Erythroblast (primary cell): ENCODE data around the gene PCYT2.
A peak's percentile ranks its signal among the peaks of the same experiment; 100 is the strongest.

Source experiments
- DNase-seq, 2 experiments: peaks; one replicate each; lab custom pipeline; 2025; lab: John Stamatoyannopoulos, UW
- GATA1 ChIP-seq: IDR thresholded peaks from 2 replicates; pipeline ENCODE4 v1.6.1; 2011; ENCODE audit warnings: low read depth, mild to moderate bottlenecking, control low read depth, low read length, moderate library complexity
- POLR2A ChIP-seq: IDR thresholded peaks from 2 replicates; pipeline ENCODE4 v1.6.1; 2011; ENCODE audit warnings: mild to moderate bottlenecking, low read length

PCYT2 gene

DNA sequence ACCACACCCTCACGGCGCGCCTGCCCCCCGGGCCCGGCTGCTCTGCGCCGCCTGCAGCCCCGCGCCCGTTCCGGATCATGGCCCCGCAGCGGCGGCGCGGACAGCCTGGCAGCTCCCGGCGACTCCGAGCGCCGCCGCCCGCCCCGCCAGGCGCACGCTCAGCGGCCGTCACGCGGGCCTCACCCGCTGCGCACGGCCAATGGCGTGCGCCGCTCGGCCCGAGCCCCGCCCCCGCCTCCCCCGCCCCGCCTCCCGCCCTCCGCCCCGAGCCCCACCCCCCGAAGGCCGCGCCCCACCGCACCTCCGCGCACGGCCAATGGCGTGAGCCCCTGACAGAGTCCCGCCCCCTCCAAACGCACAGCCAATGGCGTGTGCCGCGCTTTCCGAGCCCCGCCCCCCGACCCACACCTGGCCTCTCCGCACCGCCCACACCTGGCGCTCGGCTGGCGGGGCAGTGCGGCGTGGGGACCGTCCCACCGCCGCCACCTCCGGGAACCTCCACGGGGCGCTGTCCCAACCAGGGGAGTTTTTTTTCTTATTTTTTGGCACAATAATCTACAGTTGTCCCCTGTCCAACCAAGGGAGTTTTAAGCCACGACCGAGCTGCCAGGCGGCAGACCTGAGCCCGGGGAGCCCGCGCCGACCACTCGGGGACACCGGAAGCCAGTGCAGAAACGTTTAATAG, at the start of gene PCYT2:
TSS of gene PCYT2 (minus strand) at position 123 of the 685 bp plus-strand sequence. CDS start at position 79, 44 bp downstream.
- no peak for TF ChIP-seq POLR2A
- no peak for TF ChIP-seq GATA1
- DNase-seq, result peak; percentile 91 to 96

DNA sequence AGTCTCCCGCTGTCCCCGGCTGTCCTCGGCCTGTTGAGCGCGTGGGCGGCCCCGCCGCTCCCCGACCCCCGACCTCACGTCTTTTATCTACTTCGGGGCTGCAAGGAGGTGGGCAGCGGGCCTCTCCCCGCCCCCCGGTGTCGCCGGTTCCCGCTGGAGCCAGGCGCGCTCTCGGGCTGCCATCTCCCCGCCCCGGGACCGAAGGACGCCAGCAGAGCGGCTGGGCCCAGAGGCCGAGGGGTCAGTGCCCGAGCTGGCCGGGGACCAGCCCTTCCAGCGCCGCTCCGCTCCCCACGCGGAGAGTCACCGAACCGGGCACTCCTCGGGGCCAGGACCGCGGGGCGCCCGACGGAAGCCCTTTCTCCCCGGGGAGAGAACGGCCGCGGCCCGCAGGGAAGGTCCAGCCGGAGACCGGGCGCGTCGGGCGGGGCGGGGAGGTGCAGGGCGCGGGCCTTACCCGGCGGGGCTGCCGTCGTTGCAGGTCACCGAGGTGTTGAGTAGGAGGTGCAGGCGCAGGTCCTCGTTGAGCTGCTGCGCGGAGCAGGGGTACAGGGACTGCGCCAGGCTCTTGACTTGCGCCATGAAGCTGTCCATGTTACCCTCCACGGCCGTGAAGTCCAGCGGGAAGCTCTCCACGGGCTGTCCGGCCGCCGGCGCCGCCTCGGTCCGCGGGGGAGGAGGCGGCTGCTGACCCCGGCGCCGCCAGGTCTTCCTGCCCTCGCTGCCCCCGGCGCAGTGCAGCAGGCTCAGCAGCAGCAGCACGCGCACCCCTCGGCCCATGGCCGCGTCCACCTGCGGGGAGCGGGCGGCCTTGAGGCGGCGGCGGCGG, 49.1 kb upstream of the PCYT2 start:
- no peak for DNase-seq
- TF ChIP-seq GATA1 (no peak), POLR2A (no peak)

GRCh38 chr17:81959362-81960129, 48.3 kb upstream of the PCYT2 start:
- DNase-seq, result peak; percentile 69 to 88
- TF ChIP-seq GATA1 (no peak), POLR2A (no peak)

DNA sequence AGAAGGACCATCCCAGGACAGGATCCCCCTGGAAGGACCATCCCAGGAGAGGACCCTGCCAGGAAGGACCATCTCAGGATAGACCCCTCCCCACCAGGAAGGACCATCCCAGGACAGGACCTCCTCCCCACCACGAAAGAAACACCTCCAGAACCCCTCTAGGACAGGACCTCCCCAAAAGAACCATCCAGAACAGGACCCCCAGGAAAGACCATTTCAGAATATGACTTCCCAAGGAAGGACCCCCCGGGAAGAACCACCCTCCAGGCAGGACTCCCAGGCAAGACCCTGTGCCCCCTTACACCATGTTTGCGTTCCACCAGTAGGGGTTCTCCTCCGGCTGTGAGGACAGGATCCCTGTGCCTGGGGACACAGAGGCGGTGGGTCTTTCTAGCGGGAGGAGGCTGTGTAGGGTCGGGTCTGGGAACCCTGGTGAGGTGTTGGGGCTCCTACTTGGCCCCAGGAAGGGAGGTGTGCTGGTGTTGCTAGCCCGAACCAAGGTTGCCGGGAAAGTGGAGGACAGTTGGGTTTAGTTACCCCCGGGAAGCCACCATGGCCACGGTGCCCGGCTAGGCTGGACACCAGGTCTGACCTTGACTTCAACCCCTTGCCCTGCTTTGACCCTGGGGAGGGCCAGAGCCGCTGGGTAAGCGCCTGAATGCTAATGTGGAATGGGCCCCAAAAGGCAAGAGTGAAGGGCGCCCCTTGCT, 47.6 kb upstream of the PCYT2 start:
- no peak for DNase-seq
- TF ChIP-seq POLR2A (no peak), GATA1 (no peak)

- TF ChIP-seq POLR2A (no peak), GATA1 (no peak)
These were observed 46.7 kb upstream of the PCYT2 start for GRCh38 chr17:81957691-81958432.

GRCh38 chr17:81956607-81957589, 45.7 kb upstream of the PCYT2 start:
- no peak for DNase-seq
- TF ChIP-seq GATA1 (no peak), POLR2A (no peak)

More at GRCh38 chr17:81957691-81958432, 46.7 kb upstream of the PCYT2 start:
- no peak for DNase-seq

- no peak for DNase-seq
These were observed 44.8 kb upstream of the PCYT2 start for GRCh38 chr17:81955756-81956544.

GRCh38 chr17:81955058-81955681, 44.0 kb upstream of the PCYT2 start:
- TF ChIP-seq GATA1, result no peak
- TF ChIP-seq POLR2A, result no peak
- no peak for DNase-seq

More at GRCh38 chr17:81955756-81956544, 44.8 kb upstream of the PCYT2 start:
- TF ChIP-seq POLR2A (no peak), GATA1 (no peak)

GRCh38 chr17:81954131-81955057, 43.2 kb upstream of the PCYT2 start:
- TF ChIP-seq GATA1 (no peak), POLR2A (no peak)
- DNase-seq, result no peak

DNA sequence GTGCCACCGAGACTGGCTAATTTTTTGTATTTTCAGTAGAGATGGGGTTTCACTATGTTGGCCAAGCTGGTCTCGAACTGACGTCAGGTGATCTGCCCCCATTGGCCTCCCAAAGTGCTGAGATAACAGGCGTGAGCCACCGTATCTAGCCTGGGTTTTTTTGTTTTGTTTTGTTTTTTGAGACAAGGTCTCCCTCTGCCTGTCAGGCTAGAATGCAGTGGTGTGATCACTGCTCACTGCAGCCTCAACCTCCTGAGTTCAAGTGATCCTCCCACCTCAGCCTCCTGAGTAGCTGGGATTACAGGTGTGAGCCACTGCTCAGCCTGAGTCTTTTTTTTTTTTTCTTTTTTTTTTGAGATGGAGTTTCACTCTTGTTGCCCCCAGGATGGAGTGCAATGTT, 42.2 kb upstream of the PCYT2 start:
- DNase-seq, result peak; percentile 30 to 40
